T47D (cell line): ENCODE measurements around the gene KLHDC7A.
A peak's percentile ranks its signal among the peaks of the same experiment; 100 is the strongest.
"Not testable (repeated sequence)": the region's sequence is repeated elsewhere in the genome, so short reads cannot be mapped to it uniquely, and the experiment has no call there.

Experiments
- DNase-seq, 2 experiments: peaks; one replicate each; pipeline versions ENCODE4 v3.0.0 to v3.0.0-alpha.2; 2011 to 2012; ENCODE audit warnings: low read depth in 1 of 2, low spot score in 1 of 2
- JUND ChIP-seq: IDR thresholded peaks from 2 replicates; pipeline ENCODE4 v1.6.1; 2012; ENCODE audit warnings: low read depth
- in situ Hi-C: cut with HindIII; loops from 2 replicates; pipeline ENCODE4 v1.10.0; 2016; ENCODE audit warnings: low sequenced_read_pairs, low pct_unique_long_range_greater_than_20kb

KLHDC7A gene

DNA sequence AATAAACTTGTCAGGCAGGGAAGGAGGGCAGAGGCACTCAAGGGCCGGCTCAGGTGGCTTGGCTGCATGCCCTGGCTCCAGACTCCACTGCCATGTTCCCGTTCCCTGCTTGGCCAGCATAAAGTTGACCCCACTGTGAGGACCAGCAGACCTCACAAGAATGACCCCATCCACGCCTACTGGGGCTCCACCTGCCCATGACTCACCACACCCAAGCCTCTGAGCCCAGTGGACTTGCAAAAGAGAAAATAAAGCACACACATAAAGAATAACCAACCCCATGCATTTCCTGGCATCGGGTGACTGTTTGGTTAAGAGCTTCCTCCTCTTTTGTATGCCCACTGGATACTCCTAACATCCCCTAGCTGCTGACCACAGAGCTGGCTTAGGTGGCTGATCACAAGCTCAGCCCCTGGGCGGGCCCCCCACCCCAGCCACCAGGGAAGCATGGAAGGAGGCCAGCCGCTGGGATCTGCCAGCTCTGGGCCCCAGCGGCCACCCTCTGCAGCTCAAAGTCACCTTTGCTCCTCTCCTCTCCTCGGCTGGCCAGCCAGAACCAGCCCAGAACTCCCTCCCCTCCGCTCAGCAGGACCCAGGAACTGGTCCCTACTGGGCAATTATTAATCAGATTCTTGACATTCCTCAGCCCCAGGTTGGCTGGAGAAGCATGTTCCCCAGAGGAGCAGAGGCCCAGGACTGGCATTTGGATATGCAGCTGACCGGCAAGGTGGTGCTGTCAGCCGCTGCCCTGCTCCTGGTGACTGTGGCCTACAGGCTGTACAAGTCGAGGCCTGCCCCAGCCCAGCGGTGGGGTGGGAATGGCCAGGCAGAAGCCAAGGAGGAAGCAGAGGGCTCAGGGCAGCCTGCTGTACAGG is at the start of gene KLHDC7A:
KLHDC7A (plus strand) TSS at position 616 of the 875 bp plus-strand sequence; CDS start at position 668, 52 bp downstream.
- in situ Hi-C loops, result no loop called here
- TF ChIP-seq JUND, result no peak
- DNase-seq, result peak; percentile 88 to 95

DNA sequence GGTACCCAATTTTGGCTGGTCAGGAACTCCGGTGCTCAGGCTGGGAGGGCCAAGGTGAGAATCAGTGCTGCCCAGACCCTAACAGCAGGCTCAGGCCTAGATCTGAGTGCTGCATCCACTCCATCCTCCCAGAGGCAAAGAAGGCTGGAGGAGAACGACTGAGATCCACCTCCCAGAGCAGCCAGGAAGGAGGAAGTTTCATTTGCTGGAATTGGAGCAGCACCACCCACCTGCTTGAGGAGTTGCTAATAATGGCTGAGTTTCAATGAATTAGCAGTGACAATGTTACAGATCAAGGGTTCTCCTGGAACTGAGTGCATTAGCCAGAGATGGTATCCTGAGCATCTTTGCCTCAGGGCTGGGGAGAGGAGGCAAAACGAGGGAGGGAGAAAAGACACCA is 46.7 kb upstream of the KLHDC7A start:
- in situ Hi-C loops, result no loop called here
- no peak for DNase-seq
- TF ChIP-seq JUND, result no peak

DNA sequence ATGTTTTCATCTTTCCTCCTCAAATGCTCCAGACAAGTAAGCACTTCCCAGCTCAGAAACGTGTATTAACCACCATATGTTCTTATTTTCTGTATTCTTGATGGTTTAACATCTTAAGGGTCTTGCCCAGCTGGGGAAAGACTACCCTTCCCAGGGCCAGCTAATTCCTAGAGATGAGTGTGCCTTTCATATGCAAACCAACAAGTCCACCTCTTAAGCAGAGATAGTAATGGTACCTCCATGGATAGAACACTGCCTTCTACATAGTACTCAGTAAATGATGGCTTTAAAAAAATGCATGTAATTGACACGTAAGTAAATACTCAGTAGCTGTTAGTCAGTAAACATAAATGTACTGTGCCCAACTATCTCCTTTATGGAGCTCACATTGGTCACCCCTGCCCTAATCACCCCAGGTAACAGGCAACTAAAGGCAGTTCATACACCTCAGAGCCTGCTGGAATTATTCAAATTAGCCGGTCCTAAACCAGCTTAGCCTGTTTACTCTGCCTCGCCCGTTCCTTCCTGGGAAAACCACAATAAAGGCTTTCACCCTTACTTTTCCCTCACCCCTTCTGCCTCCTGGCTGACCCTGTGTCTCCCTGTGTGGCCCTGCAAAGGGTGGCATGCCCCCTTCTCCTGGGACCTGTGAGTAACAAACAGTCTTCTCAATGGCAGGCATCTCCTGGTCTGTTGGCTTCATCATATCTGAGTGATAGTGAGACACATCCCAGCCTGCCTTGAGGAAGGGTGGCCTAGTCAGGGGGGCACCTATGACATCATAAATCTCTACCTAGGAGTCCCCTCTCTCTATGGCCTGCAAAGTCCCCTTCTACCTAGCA is 40.1 kb upstream of the KLHDC7A start:
- no peak for TF ChIP-seq JUND
- in situ Hi-C loops, result no loop called here
- peak; percentile 2 to 63 for DNase-seq

DNA sequence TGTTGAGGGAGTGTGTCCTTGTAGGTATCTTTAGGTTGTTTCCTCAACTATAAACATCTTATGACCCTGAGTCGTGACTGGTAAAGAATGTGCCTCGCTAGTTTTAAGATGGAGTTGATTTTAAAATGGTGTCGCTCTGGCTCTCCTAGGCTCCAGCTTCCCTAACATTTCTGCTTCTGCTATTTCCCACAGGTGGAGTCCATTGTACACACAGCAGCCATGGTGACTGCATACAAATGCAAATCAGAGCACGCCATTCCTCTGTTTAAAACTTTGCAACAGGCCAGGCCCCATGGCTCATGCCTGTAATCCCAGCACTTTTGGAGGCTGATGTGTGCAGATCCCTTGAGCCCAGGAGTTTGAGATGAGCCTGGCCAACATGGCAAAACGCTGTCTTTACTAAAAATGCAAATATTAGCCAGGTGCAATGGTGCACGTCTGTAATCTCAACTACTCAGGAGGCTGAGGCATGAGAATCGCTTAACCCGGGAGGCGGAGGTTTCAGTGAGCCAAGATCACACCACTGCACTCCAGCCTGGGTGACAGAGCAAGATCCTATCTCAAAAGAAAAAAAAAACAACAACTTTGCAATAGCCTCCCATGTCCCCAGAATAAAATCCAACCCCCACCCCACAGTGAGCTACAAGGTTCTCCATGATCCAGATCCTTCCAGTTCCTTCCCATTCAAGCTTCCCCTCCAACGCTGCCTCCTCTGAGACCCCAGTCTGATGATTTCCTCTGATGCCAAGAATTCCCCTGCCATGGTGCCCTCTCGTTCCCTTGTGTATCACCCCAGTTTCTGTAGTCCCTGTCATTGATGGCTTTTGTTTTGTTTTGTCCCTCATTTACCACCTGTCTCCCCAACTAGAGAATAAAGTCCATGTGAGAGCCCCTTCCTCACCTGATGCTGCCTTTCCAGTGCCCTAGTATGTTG is 36.9 kb upstream of the KLHDC7A start:
- TF ChIP-seq JUND, result no peak
- in situ Hi-C loops, result no loop called here
- DNase-seq, result no peak

DNA sequence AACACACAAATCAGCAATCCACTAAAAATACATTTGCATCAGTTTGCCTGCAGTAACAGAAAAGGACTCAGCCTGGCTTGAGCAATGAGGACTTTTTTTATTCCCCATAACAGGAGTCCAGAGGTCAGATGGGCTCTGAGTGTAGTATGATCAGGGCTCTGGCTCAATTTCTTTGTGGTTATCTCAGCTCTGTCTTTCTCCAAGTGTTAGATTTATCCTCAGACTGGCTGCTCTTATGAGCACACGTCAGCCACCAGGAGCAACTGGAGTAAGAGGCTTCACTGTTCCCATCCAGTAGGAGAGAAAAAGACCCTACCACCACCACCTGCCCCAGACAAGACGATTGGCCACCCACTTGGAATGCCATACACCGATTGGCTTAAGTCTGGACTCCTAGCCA is 36.2 kb upstream of the KLHDC7A start:
- no peak for DNase-seq
- TF ChIP-seq JUND, result no peak
- in situ Hi-C loops, result no loop called here

DNA sequence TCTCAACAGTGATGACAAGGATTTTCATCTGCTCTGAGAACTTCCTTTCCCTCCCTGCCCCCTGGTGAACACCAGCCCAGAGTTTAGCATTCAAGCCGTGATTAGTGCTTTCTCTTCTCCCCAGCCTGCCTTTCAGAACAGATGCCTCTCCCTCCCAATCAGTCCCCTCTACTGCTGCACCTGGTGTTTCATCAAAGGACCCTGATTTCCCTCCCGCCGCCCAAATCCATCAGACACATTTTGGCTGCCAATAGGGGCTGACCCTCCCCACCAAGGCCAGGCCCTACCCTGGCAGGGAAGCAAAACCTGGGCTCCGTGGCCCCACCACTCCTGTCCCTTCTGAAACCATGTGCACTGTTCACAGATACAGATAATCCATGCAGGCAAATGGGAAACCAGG is 34.0 kb upstream of the KLHDC7A start:
- DNase-seq, result no peak
- TF ChIP-seq JUND, result no peak
- in situ Hi-C loops, result no loop called here

DNA sequence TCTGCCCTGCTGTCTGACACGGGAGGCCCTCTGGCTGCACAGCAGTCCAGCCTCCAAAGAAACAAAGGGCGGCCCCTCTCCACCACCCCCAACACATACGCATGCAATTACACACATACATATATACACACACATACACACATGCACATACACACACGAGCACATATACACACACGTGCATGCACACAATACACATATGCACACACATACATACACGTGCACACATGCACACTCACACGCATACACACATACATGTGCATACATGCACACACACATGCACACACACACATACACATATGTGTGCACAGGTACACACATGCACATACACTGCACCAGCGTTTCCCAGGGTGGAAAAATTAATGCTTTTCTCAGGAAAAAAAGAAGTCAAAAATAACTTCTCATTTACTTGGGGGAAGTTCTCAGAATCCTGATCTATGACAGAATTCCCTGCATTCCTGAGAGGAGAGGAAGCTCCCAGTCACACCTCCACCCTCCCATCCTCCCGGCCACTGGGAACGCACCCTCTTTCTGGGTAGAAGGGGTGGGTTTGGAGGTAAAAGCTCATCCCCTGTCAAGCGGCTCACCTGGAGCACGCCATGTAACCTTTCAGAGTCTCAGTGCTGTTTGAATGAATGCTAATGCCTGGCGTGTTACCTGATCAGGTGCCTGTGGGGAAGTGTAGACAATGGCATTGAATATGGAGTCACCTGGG is 33.1 kb upstream of the KLHDC7A start:
- in situ Hi-C loops, result no loop called here
- TF ChIP-seq JUND, result no peak

DNA sequence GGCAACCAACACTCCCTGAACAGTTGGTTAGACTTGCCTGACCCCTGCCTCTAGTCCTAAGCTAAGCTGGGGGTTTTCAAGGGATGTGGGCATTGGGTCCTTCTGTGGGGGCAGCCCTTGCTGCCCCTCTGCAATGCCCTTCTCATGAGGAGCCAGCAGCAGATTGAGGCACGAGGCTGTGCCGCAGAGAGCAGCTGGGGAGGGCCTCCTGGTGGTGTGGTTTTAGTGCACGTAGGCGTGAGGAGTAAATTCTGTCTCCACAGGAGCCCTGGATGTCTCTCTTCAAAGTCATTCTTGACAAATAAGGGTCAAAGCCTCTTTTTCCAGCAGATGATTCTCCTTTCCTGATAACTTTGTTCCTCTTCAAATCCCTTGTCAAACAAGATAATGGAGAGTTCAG is 31.8 kb upstream of the KLHDC7A start:
- no peak for TF ChIP-seq JUND
- in situ Hi-C loops, result no loop called here
- no peak for DNase-seq

More for the DNA sequence above, 33.1 kb upstream of the KLHDC7A start:
- DNase-seq, result no peak

DNA sequence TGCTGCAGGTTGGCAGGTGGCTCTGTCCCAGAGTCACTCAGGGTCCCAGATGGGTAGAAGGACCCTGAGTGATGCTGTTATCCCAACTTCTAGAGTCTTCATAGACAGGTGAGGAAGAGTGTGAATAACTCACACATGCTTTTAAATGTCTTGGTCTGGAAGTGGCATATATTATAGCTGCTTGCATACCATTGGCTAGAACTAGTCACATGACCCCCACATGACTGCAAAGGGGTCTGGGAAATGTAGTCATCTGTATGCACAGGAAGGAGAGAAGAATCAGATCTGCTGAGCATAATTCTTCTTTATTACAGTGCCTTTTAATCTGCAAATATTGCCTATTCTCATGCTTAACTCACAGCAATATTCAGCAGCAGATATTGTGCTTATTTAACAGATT is 28.2 kb upstream of the KLHDC7A start:
- no peak for TF ChIP-seq JUND
- peak; percentile 24 to 74 for DNase-seq
- in situ Hi-C loops, result no loop called here

DNA sequence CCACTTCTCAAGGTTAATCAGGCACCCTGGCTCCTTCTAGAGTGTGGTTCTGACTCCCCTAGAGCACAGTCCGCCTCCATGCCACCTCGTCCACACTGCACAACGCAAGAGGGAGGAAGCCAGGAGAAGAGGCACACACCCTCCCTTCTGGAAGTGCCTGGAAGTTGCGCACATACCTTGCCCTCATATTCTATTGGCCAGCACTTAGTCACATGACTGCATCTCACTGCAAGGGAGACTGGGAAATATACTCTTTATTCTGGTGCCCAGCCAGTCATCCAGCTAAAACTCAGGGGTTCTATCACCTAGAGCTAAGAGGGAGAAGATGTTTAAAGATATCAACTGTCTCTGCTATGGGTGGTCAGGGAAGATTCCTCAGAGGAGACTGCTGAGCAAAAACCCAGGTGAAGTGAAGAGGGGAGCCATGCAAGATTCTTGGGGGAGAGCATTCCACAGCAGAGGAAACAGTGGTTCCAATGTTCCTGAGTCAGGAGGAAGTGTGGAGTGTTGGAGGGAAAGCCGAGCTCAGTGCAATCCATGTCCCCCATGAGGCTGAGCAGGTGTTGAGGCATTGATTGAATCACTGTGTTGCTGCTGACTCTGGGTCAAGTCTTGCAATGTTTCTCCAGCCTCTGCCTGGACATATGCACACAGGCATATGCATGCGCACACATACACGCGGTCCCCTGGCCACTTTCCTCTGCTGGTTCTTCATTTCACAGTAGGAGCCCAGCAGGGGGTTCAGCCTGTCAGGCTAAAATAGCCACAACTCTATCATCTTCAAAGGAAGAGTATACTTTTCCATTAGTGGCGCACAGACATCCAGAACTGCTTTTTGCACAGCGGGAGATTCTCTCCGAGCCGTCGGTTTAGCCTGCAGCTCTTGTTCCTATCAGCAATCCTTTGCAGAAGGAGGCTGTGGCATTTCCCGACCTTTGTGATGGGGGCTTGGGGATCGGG is 22.3 kb upstream of the KLHDC7A start:
- no peak for DNase-seq
- TF ChIP-seq JUND, result no peak
- in situ Hi-C loops, result no loop called here

DNA sequence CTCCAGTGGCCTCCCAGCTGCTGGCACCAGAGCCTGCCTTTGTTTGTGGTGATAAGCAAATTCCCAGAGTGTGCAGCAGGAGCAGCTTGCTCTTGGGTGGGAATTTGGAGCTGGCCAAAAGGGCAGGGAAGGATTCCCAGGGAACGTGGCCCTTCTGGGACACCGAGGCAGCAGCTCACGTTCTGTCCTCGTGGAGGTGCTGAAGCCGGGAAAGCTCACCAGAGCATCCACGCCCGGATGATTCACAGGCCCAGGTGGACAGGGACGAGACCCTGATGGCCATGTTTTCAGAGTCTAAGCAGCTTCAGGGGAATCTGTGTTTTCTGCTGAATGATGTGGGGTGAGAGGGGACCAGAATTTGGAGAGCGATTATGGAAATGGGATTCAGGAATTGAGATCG is 19.1 kb upstream of the KLHDC7A start:
- in situ Hi-C loops, result no loop called here
- no peak for TF ChIP-seq JUND
- no peak for DNase-seq

DNA sequence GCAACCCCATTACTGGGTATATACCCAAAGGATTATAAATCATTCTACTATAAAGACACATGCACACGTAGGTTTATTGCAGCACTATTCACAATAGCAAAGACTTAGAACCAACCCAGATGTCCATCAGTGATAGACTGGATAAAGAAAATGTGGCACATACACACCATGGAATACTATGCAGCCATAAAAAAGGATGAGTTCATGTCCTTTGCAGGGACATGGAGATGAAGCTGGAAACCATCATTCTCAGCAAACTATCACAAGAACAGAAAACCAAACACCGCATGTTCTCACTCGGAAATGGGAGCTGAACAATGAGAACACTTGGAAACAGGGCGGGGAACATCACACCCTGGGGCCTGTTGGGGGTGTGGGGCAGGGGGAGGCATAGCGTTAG is 18.2 kb upstream of the KLHDC7A start:
- DNase-seq, in situ Hi-C loops: not testable (repeated sequence)
